ENCODE measurements around the gene ANGPTL8. TPM values are rescaled to one million over a fixed set of nuclear protein-coding genes. Genes with fewer than 3 reads are reported as not detected.

The ANGPTL8 gene
- total and polyA plus RNA-seq, 2 of the 13 experiments (the other 11 are each of a cell fraction or from before 2014, with no cell fraction given), result 27.3 to 243 TPM

DNA sequence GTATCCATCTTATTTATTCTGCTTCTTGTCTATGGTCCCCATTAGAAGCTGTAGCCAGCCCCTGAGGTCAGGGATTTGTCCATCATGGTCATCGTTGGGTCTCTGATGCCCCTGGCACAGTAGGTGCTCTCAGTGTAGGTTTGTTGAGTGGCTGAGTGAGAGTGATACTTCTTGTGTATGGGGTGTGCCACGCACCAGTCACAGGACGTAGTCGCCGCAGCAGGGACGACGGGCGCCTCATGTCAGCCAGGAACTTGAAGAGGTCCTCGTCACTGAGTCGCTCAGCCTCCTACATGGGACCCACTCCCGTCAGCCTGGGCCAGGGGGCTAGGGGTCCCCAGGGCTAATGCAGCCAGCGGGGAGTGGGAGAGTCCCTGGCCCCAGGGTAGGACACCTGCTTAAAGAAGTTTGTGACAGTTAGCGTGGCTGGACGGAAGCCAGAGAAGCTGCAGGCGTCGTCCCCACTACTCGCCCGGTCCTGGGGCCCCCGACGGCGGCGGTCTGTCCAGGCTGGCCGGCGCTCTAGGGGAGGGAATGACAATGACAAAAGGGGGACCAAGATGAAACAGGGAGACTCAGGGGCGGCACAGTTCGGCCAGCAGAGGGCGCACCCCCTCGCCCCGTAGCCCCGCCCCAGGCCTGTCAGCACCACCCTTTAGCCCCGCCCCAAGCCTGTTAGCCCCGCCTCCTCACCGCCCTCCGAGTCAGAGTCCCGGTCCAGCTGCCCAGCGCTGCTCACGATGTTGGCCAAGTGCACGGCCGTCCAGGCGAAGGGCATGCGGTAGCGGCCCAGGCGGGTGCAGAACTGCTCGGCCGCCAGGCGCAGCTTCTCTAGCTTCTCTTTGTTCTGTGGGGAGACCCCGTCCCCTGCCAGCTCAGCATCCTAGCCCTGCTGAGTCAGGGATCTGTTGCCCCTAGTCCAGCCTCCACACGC, 3.7 kb downstream of the ANGPTL8 start (continued):
- TF ChIP-seq ZBTB42 (CRISPR knock-in tag; IDR thresholded peaks at IDR 0.05) (no peak), SETDB1 (CRISPR knock-in tag; IDR thresholded peaks at IDR 0.05; ENCODE audit: borderline replicate concordance) (no peak), ZNF362 (CRISPR knock-in tag; IDR thresholded peaks at IDR 0.05; ENCODE audit: borderline replicate concordance) (peak; percentile 21; the same call in 1 of the 2 replicates), ZNF382 (CRISPR knock-in tag; IDR thresholded peaks at IDR 0.05; ENCODE audit: borderline replicate concordance) (no peak), YEATS2 (CRISPR knock-in tag; IDR thresholded peaks at IDR 0.05; ENCODE audit: borderline replicate concordance) (0 out of 2 replicates have a peak, but pooled peaks have one; percentile 14), ETV6 (CRISPR knock-in tag; conservative IDR thresholded peaks at IDR 0.05) (no peak), RFXANK (CRISPR knock-in tag; IDR thresholded peaks at IDR 0.05) (no peak), ZNF451 (CRISPR knock-in tag; IDR thresholded peaks at IDR 0.05) (no peak), RFX5 (IDR thresholded peaks at IDR 0.05; ENCODE audit: low read depth, low read length) (no peak), POLR2G (IDR thresholded peaks at IDR 0.05; ENCODE audit: low read depth, low read length) (no peak; the same call in 1 of the 2 replicates), SRSF1 (optimal IDR thresholded peaks at IDR 0.05; ENCODE audit: low read depth, low read length) (no peak), ATF7 (IDR thresholded peaks at IDR 0.05) (no peak), ATF7 (CRISPR knock-in tag; IDR thresholded peaks at IDR 0.05) (no peak), HNRNPL (IDR thresholded peaks at IDR 0.05; ENCODE audit: low read depth, low read length) (0 out of 2 replicates have a peak, but pooled peaks have one; percentile 32), ZNF3 (CRISPR knock-in tag; IDR thresholded peaks at IDR 0.05) (peak; percentile 96), ZNF33A (CRISPR knock-in tag; IDR thresholded peaks at IDR 0.05; ENCODE audit: borderline replicate concordance) (no peak), GATA4 (IDR thresholded peaks at IDR 0.05; ENCODE audit: borderline replicate concordance, low read depth) (no peak), ZNF639 (CRISPR knock-in tag; conservative IDR thresholded peaks at IDR 0.05) (no peak), NCOR1 (IDR thresholded peaks at IDR 0.05; ENCODE audit: borderline replicate concordance, low read length) (no peak), SAP130 (CRISPR knock-in tag; IDR thresholded peaks at IDR 0.05; ENCODE audit: low read depth) (0 out of 2 replicates have a peak, but pooled peaks have one; percentile 31), CBX2 (IDR thresholded peaks at IDR 0.05; ENCODE audit: low read depth, low read length) (no peak), CBX2 (CRISPR knock-in tag; IDR thresholded peaks at IDR 0.05; ENCODE audit: low read depth) (no peak), ZFAT (CRISPR knock-in tag; conservative IDR thresholded peaks at IDR 0.05) (no peak), KDM1A (CRISPR knock-in tag; IDR thresholded peaks at IDR 0.05) (no peak), ADNP (CRISPR knock-in tag; IDR thresholded peaks at IDR 0.05) (no peak), NFE2L2 (IDR thresholded peaks at IDR 0.05; ENCODE audit: low read length) (no peak), ZNF703 (CRISPR knock-in tag; IDR thresholded peaks at IDR 0.05; ENCODE audit: borderline replicate concordance) (no peak)
- TF ChIP-seq, protein P1, sequence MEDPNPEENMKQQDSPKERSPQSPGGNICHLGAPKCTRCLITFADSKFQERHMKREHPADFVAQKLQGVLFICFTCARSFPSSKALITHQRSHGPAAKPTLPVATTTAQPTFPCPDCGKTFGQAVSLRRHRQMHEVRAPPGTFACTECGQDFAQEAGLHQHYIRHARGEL (CRISPR knock-in tag; IDR thresholded peaks at IDR 0.05), result no peak
- TF ChIP-seq, protein P2, sequence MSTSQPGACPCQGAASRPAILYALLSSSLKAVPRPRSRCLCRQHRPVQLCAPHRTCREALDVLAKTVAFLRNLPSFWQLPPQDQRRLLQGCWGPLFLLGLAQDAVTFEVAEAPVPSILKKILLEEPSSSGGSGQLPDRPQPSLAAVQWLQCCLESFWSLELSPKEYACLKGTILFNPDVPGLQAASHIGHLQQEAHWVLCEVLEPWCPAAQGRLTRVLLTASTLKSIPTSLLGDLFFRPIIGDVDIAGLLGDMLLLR (CRISPR knock-in tag; IDR thresholded peaks at IDR 0.05), result no peak

All from HepG2 (cell line).